HL-60/S4 treated with retinoic acid at 250 ng/mL for 4 days and 3 days (cell line): ENCODE results near the gene NSA2.
"Not testable (repeated sequence)": the region's sequence is repeated elsewhere in the genome, so short reads cannot be mapped to it uniquely, and the experiment has no call there.

Experiments used
- in situ Hi-C: fragments of 300-500 bp; cut with MboI; formaldehyde crosslinking; loops from 2 replicates; pipeline ENCODE4 v1.7.0; 2022; ENCODE audit warnings: low sequenced_read_pairs

NSA2 gene

GRCh38 chr5:74766849-74767578, at the start of gene NSA2, which contains the start of gene GFM2:
NSA2 (plus strand) TSS chr5:74767249; CDS start chr5:74767361, 112 bp downstream.
GFM2 (minus strand) TSS chr5:74767117; CDS start chr5:74763742, 3,375 bp downstream.
- in situ Hi-C loops: no loop called here

- in situ Hi-C loops: no loop called here
These were observed 49.5 kb upstream of the NSA2 start for GRCh38 chr5:74717596-74717995.

GRCh38 chr5:74722271-74722670, 44.8 kb upstream of the NSA2 start:
- in situ Hi-C loops: no loop called here

GRCh38 chr5:74725331-74725730, 41.7 kb upstream of the NSA2 start:
- in situ Hi-C loops: no loop called here

- in situ Hi-C loops: no loop called here
These were observed 30.3 kb upstream of the NSA2 start for GRCh38 chr5:74736759-74737158.

- in situ Hi-C loops: no loop called here
These were observed 28.6 kb upstream of the NSA2 start for GRCh38 chr5:74738406-74738805.

- in situ Hi-C loops: not testable (repeated sequence)
These were observed 18.3 kb upstream of the NSA2 start for GRCh38 chr5:74748742-74749141.

- in situ Hi-C loops: no loop called here
These were observed 5.8 kb upstream of the NSA2 start for GRCh38 chr5:74761241-74761640.

GRCh38 chr5:74762599-74762998, 4.5 kb upstream of the NSA2 start:
- in situ Hi-C loops: no loop called here

GRCh38 chr5:74763504-74763903, 3.5 kb upstream of the NSA2 start:
- in situ Hi-C loops: no loop called here

GRCh38 chr5:74765201-74765600, 1.8 kb upstream of the NSA2 start:
- in situ Hi-C loops: no loop called here

GRCh38 chr5:74765929-74766328, 1.1 kb upstream of the NSA2 start:
- in situ Hi-C loops: no loop called here

- in situ Hi-C loops: no loop called here
These were observed 616 bp upstream of the NSA2 start for GRCh38 chr5:74766418-74766848.

- in situ Hi-C loops: no loop called here
These were observed 497 bp downstream of the NSA2 start for GRCh38 chr5:74767579-74767913.

GRCh38 chr5:74772359-74772758, 5.3 kb downstream of the NSA2 start:
- in situ Hi-C loops: no loop called here

GRCh38 chr5:74778609-74779008, 11.6 kb downstream of the NSA2 start:
- in situ Hi-C loops: no loop called here

- in situ Hi-C loops: no loop called here
These were observed 19.8 kb downstream of the NSA2 start for GRCh38 chr5:74786851-74787250.

- in situ Hi-C loops: no loop called here
These were observed 20.4 kb downstream of the NSA2 start for GRCh38 chr5:74787424-74787823.

GRCh38 chr5:74791669-74792068, 24.6 kb downstream of the NSA2 start:
- in situ Hi-C loops: not testable (repeated sequence)

- in situ Hi-C loops: no loop called here
These were observed 32.2 kb downstream of the NSA2 start for GRCh38 chr5:74798977-74799911.

- in situ Hi-C loops: no loop called here
These were observed 34.1 kb downstream of the NSA2 start for GRCh38 chr5:74801197-74801596.

- in situ Hi-C loops: no loop called here
These were observed 34.9 kb downstream of the NSA2 start for GRCh38 chr5:74801941-74802340.
